Type B pancreatic cell (in vitro differentiated cells): ENCODE results near the gene NISCH. TPM values are rescaled to one million over a fixed set of nuclear protein-coding genes. Genes with fewer than 3 reads are reported as not detected.

ENCODE experiments used
- DNase-seq: peaks from one replicate; pipeline ENCODE4 v3.0.0; 2021; ENCODE audit warnings: mixed read lengths; ENCODE audit not compliant: unreplicated experiment; ENCODE audit errors: extremely low spot score
- H3K27ac Mint-ChIP-seq: 2 replicates; pipeline ENCODE4 v1.8.0; 2021; ENCODE audit warnings: mild to moderate bottlenecking, mixed read lengths
- H3K27me3 Mint-ChIP-seq: 2 replicates; pipeline ENCODE4 v1.8.0; 2021; ENCODE audit warnings: mixed read lengths
- H3K36me3 Mint-ChIP-seq: 2 replicates; pipeline ENCODE4 v1.8.0; 2021; ENCODE audit warnings: mixed read lengths
- H3K4me1 Mint-ChIP-seq: one replicate; pipeline ENCODE4 v1.8.0; 2021; ENCODE audit warnings: mixed read lengths; ENCODE audit not compliant: unreplicated experiment
- H3K4me3 Mint-ChIP-seq: 2 replicates; pipeline ENCODE4 v1.8.0; 2021; ENCODE audit warnings: mild to moderate bottlenecking, mixed read lengths
- H3K9me3 Mint-ChIP-seq: 2 replicates; pipeline ENCODE4 v1.8.0; 2021; ENCODE audit warnings: mixed read lengths
- CTCF ChIP-seq: fragments of 200-600 bp; sonication (generic); conservative IDR thresholded peaks from 2 replicates; pipeline ENCODE4 v1.5.0; 2021; ENCODE audit warnings: antibody characterized with exemption, mild to moderate bottlenecking
- total RNA-seq: library from RNA; stranded (reverse); gene quantifications from 2 replicates; pipeline ENCODE4 v1.2.1, GENCODE V29; 2021; ENCODE audit warnings: low replicate concordance

Gene NISCH
- total RNA-seq, 1 donor from 2014 or later, result 149 TPM

- Mint-ChIP-seq H3K36me3 (no peaks in the 10 kb centered on the region), H3K9me3 (no peaks in the 10 kb centered on the region), H3K27ac (no peak overlapping the region), H3K4me1 (peaks cover 4% of the 10 kb centered on the region), H3K4me3 (no peak overlapping the region), H3K27me3 (no peaks in the 10 kb centered on the region)
- no peak for TF ChIP-seq CTCF
- DNase-seq, result no peak
Measured at GRCh38 chr3:52498137-52499054, 43.0 kb downstream of the NISCH start.

- TF ChIP-seq CTCF, result no peak
- Mint-ChIP-seq H3K4me1 (no peaks in the 10 kb centered on the region), H3K9me3 (no peaks in the 10 kb centered on the region), H3K27ac (no peak overlapping the region), H3K4me3 (no peak overlapping the region), H3K27me3 (no peaks in the 10 kb centered on the region), H3K36me3 (no peaks in the 10 kb centered on the region)
- DNase-seq, result no peak
Measured at GRCh38 chr3:52501046-52501445, 45.6 kb downstream of the NISCH start.

- no peak for TF ChIP-seq CTCF
- no peaks in the 10 kb centered on the region for H3K36me3 Mint-ChIP-seq
- no peak for DNase-seq
- no peak overlapping the region for H3K27ac Mint-ChIP-seq
- H3K9me3 Mint-ChIP-seq, result no peaks in the 10 kb centered on the region
- H3K27me3 Mint-ChIP-seq, result no peaks in the 10 kb centered on the region
- H3K4me1 Mint-ChIP-seq, result no peaks in the 10 kb centered on the region
- no peak overlapping the region for H3K4me3 Mint-ChIP-seq
Measured at GRCh38 chr3:52502001-52502400, 46.6 kb downstream of the NISCH start.

- no peak for TF ChIP-seq CTCF
- DNase-seq, result no peak
Measured at GRCh38 chr3:52502808-52503350, 47.5 kb downstream of the NISCH start.

GRCh38 chr3:52503788-52504424, 48.5 kb downstream of the NISCH start:
- no peaks in the 10 kb centered on the region for H3K27me3 Mint-ChIP-seq
- H3K9me3 Mint-ChIP-seq, result no peaks in the 10 kb centered on the region
- no peak for DNase-seq
- TF ChIP-seq CTCF, result no peak
- no peaks in the 10 kb centered on the region for H3K36me3 Mint-ChIP-seq
- no peak overlapping the region for H3K4me3 Mint-ChIP-seq
- H3K27ac Mint-ChIP-seq, result no peak overlapping the region
- no peaks in the 10 kb centered on the region for H3K4me1 Mint-ChIP-seq

More at GRCh38 chr3:52502808-52503350, 47.5 kb downstream of the NISCH start:
- H3K27ac Mint-ChIP-seq, result no peak overlapping the region
- H3K4me1 Mint-ChIP-seq, result no peaks in the 10 kb centered on the region
- H3K9me3 Mint-ChIP-seq, result no peaks in the 10 kb centered on the region
- no peaks in the 10 kb centered on the region for H3K27me3 Mint-ChIP-seq
- H3K36me3 Mint-ChIP-seq, result no peaks in the 10 kb centered on the region
- H3K4me3 Mint-ChIP-seq, result no peak overlapping the region
